Measurements from ENCODE around the gene OPALIN. TPM values are rescaled to one million over a fixed set of nuclear protein-coding genes. Genes with fewer than 3 reads are reported as not detected.

Gene OPALIN
- total RNA-seq, 1 donor, result not detected

DNA sequence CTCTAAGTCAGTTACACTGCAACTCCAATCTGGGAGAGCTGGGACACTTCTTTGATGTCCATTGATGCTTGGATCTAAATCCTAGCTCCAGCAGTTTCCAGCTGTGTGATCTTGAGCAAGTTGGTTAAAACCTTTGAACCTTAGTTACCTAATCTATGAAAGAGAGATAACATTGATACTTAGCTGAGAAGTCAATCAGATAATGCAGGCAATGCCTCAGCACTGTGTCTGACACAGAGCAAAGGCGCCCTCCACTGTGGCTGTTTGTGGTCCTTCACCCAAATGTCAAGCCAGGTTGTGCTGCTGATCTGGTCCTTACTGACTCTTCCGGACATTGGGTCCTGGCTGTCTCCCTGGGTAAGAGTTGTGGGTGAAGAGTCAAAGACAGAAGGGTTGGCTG, 34.4 kb downstream of the OPALIN start:
- no peak overlapping the region for H3K4me2 ChIP-seq (ENCODE audit: insufficient read depth, low read length)
- H3K36me3 ChIP-seq (ENCODE audit: insufficient read depth, low read length), result no peaks in the 10 kb centered on the region
- no peaks in the 10 kb centered on the region for H3K9me3 ChIP-seq (ENCODE audit: low read depth, low read length)
- DNase-seq (ENCODE audit: insufficient read length, low spot score, missing footprints), result no peak
- H4K20me1 ChIP-seq (ENCODE audit: insufficient read depth, low read length), result no peaks in the 10 kb centered on the region
- no peaks in the 10 kb centered on the region for H3K4me1 ChIP-seq (ENCODE audit: insufficient read depth, low read length)
- TF ChIP-seq, protein P1, sequence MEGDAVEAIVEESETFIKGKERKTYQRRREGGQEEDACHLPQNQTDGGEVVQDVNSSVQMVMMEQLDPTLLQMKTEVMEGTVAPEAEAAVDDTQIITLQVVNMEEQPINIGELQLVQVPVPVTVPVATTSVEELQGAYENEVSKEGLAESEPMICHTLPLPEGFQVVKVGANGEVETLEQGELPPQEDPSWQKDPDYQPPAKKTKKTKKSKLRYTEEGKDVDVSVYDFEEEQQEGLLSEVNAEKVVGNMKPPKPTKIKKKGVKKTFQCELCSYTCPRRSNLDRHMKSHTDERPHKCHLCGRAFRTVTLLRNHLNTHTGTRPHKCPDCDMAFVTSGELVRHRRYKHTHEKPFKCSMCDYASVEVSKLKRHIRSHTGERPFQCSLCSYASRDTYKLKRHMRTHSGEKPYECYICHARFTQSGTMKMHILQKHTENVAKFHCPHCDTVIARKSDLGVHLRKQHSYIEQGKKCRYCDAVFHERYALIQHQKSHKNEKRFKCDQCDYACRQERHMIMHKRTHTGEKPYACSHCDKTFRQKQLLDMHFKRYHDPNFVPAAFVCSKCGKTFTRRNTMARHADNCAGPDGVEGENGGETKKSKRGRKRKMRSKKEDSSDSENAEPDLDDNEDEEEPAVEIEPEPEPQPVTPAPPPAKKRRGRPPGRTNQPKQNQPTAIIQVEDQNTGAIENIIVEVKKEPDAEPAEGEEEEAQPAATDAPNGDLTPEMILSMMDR (IDR thresholded peaks at IDR 0.05; ENCODE audit: extremely low read depth, low read depth, low read length), result no peak
- H3K27ac ChIP-seq (ENCODE audit: low read depth, low read length), result no peak overlapping the region
- no peaks in the 10 kb centered on the region for H3K79me2 ChIP-seq (ENCODE audit: insufficient read depth, low read length)
- H2AFZ ChIP-seq (ENCODE audit: low read length), result no peak overlapping the region
- no peak overlapping the region for H3K4me3 ChIP-seq (ENCODE audit: insufficient read depth, low read length)
- H3K27me3 ChIP-seq (ENCODE audit: insufficient read depth, low read length), result peaks cover 2% of the 10 kb centered on the region

DNA sequence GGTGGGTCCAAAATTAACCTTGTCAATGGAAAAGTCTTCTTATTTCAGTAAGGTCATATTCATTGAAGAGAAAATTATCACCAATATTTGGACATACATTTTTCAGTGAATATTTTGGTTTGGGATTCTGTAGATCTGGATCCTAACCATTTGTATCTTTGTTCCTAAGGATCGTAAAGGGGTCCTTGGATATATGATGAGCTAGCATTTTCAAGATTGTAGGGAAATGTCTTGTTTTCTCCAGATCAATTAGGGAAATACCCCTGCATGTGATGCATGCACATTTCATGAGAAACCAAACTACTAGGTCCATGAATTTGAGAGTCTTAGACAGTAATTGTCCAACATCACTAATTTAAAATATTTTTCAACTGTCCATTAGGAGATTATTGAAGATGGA, 36.5 kb downstream of the OPALIN start:
- Histone ChIP-seq H3K36me3 (ENCODE audit: insufficient read depth, low read length) (no peaks in the 10 kb centered on the region), H4K20me1 (ENCODE audit: insufficient read depth, low read length) (no peaks in the 10 kb centered on the region), H2AFZ (ENCODE audit: low read length) (no peak overlapping the region), H3K4me2 (ENCODE audit: insufficient read depth, low read length) (no peak overlapping the region), H3K9me3 (ENCODE audit: low read depth, low read length) (no peaks in the 10 kb centered on the region), H3K27ac (ENCODE audit: low read depth, low read length) (no peak overlapping the region), H3K79me2 (ENCODE audit: insufficient read depth, low read length) (no peaks in the 10 kb centered on the region), H3K27me3 (ENCODE audit: insufficient read depth, low read length) (peaks cover 2% of the 10 kb centered on the region), H3K4me1 (ENCODE audit: insufficient read depth, low read length) (no peaks in the 10 kb centered on the region), H3K4me3 (ENCODE audit: insufficient read depth, low read length) (no peak overlapping the region)
- DNase-seq (ENCODE audit: insufficient read length, low spot score, missing footprints), result no peak
- TF ChIP-seq, protein P1 (IDR thresholded peaks at IDR 0.05; ENCODE audit: extremely low read depth, low read depth, low read length), result no peak

DNA sequence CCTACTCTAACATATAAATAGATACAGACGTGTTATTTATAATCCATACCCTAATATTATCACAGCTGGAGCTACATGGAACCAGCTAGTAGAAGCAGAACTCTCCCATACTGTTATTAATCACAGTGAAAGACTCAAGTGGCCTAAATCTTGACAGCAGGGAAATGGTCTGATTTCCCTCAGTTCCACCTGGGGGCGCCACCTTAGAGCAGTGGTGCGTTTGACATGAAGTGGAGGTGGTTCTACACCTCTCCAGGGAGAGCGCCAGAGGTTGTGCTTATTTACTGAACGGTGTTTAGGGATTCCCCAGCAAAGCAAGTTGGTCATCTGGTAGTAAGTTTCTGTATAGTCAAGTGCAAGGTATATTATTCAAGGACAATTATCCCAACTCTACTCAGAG, 37.0 kb downstream of the OPALIN start:
- Histone ChIP-seq H3K9me3 (ENCODE audit: low read depth, low read length) (no peaks in the 10 kb centered on the region), H2AFZ (ENCODE audit: low read length) (no peak overlapping the region), H3K27me3 (ENCODE audit: insufficient read depth, low read length) (peaks cover 2% of the 10 kb centered on the region), H4K20me1 (ENCODE audit: insufficient read depth, low read length) (no peaks in the 10 kb centered on the region), H3K4me3 (ENCODE audit: insufficient read depth, low read length) (no peak overlapping the region), H3K4me1 (ENCODE audit: insufficient read depth, low read length) (no peaks in the 10 kb centered on the region), H3K27ac (ENCODE audit: low read depth, low read length) (no peak overlapping the region), H3K36me3 (ENCODE audit: insufficient read depth, low read length) (no peaks in the 10 kb centered on the region), H3K4me2 (ENCODE audit: insufficient read depth, low read length) (no peak overlapping the region), H3K79me2 (ENCODE audit: insufficient read depth, low read length) (no peaks in the 10 kb centered on the region)
- no peak for DNase-seq (ENCODE audit: insufficient read length, low spot score, missing footprints)
- TF ChIP-seq, protein P1 (IDR thresholded peaks at IDR 0.05; ENCODE audit: extremely low read depth, low read depth, low read length), result no peak

DNA sequence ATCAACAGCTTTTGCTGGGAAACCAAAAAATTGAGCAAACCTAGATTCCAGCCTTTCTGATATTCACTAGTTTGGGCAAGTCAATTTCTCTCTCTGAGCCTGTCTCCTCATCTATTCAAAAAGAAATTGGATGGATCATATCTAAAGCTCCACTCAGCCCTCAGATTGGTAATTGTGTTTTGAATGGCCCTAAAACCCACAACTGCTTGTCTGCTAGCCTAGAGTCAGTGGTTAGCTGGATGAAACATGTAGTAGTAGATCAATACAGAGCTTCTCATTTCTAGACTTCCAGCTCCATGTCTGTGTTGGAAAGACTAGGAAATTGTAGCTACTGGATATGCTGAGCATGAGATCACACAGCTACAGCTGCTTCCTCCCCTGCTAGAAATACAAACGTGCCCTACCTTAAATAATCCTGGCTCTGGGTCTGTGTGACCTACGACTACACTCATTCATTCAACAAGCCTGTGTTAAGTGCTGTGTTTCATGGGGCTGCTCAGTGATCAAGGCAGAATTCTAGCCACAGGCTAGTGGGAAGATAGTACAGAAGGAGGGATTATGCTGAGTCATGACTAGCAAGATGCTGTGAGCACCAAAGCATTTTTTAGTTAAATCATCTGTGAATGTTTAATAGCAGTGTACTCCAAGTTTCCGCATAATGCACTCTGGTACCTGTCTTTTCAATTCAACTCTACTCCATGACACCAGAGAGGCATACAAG, 38.9 kb downstream of the OPALIN start:
- DNase-seq (ENCODE audit: insufficient read length, low spot score, missing footprints), result no peak

More for the DNA sequence above, 38.9 kb downstream of the OPALIN start:
- Histone ChIP-seq H3K4me1 (ENCODE audit: insufficient read depth, low read length) (no peaks in the 10 kb centered on the region), H3K4me2 (ENCODE audit: insufficient read depth, low read length) (no peak overlapping the region), H3K79me2 (ENCODE audit: insufficient read depth, low read length) (no peaks in the 10 kb centered on the region), H3K4me3 (ENCODE audit: insufficient read depth, low read length) (no peak overlapping the region), H3K27me3 (ENCODE audit: insufficient read depth, low read length) (no peaks in the 10 kb centered on the region), H2AFZ (ENCODE audit: low read length) (no peak overlapping the region), H3K9me3 (ENCODE audit: low read depth, low read length) (no peaks in the 10 kb centered on the region), H3K27ac (ENCODE audit: low read depth, low read length) (no peak overlapping the region), H3K36me3 (ENCODE audit: insufficient read depth, low read length) (no peaks in the 10 kb centered on the region), H4K20me1 (ENCODE audit: insufficient read depth, low read length) (no peaks in the 10 kb centered on the region)
- TF ChIP-seq, protein P1 (IDR thresholded peaks at IDR 0.05; ENCODE audit: extremely low read depth, low read depth, low read length), result no peak
